ENCODE results near the gene CYB561D2.

CYB561D2 gene

DNA sequence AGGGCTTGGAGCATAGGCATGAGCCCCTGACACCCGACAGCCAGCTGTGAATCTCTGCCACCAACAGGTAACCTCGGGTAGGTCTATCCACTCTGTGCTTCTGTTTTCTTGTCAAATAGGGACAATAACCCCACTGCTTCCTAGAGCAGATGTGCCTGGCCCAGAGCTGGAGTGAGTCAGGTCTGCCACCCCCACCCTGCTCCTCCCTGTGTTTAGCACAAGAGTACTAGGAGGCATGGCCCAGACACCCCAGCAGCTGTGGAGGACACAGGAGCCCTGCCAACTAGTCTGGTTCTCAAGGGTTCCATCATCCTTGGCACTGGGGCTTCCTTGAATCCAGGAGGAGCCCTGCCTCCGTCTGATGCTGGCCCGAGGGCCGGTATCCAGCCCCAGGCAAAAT, 42.4 kb downstream of the CYB561D2 start:
- TF ChIP-seq CTCF (IDR thresholded peaks at IDR 0.05): no peak

DNA sequence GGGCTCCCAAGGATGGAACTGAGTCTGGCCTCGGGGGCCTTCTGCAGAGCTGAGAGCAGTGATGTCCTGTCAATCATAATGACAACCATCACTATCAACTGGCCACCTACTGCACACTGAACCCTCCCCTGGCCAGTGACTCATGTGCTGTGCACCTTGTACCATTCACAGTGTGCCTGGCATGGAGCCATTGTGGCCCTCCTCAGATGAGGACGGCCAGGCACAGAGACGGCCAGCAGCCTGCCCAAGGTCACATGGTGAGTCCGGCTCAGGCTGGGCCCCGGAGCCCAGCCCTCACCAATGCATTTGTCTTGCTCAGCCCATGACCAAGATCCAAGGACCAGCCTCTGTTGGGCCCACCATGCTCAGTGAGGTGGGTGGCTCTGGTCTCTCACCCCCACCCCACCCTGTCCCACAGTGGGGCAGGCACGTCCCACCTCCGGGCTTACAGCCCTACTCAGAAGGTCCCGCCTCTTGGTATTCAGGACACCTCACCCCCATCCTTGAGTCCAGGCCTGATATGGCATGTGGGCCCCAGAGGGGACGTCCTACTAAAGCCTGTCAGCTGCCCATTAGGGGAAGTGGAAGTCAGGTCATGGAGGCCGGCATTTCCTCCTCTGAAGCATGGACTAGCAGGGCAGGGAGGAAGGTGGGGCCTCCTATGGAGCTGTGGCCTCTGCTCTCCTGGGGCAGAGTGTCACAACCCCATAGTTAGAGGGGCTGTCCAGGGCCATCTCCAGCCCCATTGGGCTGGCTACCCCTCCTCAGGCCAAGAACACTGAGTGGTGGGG, 44.6 kb downstream of the CYB561D2 start:
- no peak for TF ChIP-seq CTCF (IDR thresholded peaks at IDR 0.05)

DNA sequence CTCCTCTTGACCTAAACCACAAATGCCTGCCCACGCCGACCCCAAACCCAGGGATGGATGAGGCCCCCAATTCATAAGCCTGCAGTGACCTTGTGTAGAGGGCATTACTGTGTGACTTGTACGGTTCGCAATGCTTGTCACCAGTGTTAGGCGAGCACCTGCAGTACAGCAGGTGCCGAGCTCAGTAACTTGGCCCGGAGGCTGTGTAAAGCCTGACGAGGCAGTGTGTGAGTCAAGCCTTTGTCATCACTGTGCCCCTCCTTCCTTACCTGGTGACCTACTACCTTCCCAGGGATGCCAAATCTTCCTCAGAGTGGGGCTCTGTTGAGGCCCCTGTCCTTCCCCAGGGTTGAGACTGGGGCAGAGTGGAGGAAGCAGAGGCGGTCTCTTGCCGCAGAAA, 45.8 kb downstream of the CYB561D2 start:
- no peak for TF ChIP-seq CTCF (IDR thresholded peaks at IDR 0.05)

DNA sequence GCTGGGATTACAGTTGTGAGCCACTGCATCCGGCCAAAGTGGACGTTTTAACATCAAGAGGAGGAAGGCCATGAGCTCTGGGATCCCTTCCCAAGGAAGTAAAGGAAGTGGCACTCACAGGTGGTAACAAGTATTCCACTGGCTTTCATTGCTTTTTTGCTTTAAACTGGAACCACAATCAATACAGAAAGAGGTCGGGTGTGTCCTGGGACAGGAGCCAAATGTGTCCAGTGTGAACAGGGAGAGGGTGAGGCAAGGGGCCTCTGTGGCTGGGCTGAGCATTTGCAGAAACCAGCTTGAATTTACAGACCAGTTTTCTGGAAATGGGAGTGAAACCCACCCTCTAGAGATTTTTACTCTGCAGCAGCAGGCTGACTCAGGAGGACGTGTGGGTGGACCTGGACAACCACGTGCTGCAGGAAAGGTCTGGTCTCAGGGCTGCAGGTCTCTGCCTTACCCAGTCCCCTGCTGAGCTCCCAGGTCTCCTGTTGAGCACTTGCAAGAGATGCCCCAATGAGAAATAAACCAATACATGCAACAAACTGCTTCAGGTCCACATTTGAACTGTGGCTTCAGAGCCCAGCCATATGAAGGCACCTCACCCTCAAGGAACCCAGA, 51.4 kb downstream of the CYB561D2 start:
- TF ChIP-seq CTCF (IDR thresholded peaks at IDR 0.05): no peak
